HG03520 (cell line): ENCODE results near the gene SIX5.
"Not testable (repeated sequence)": the region's sequence is repeated elsewhere in the genome, so short reads cannot be mapped to it uniquely, and the experiment has no call there.

Experiments
- ATAC-seq: cut with Tn5 transposase; IDR thresholded peaks from one replicate; pipeline ENCODE4 v1.9.1; 2021; ENCODE audit warnings: mild to moderate bottlenecking, moderate library complexity; ENCODE audit not compliant: unreplicated experiment

Gene SIX5

DNA sequence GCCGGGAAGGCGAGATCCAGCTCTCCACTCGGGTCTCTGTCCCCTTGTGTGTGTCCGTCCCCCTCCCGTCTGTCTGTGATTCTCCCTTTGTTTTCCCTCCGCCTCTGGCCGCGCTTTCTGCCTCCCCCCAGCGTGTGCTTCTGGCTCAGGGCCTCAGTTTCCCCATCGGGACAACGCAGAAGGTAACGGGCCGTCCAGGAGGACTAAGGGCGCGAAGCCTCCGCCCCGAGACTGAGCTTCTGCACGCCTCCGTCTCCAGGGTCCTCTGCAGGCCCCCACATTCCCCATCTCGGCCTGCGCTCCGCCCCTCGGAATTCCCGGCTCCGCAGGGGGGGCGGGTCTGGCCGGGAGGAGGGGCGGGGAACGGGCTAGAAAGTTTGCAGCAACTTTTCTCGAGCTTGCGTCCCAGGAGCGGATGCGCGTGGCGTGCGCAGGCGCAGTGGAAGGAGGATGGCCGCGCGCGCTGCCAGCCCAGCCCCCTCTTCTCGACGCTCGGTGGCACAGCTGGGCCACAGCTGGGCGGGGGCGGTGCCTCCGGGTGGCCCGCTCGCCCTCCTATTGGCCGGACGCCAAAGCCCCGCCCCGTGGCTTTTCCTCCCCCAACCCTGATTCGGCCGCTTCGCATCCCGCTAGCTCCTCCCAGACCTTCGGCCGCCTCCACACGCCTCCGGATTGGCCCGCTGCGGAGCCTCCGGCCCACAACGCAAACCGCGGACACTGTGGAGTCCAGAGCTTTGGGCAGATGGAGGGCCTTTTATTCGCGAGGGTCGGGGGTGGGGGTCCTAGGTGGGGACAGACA, at the start of gene SIX5:
SIX5 (minus strand) TSS at position 269 of the 799 bp plus-strand sequence. CDS start 408 bp downstream, outside the sequence.
- ATAC-seq: peak; percentile 56

DNA sequence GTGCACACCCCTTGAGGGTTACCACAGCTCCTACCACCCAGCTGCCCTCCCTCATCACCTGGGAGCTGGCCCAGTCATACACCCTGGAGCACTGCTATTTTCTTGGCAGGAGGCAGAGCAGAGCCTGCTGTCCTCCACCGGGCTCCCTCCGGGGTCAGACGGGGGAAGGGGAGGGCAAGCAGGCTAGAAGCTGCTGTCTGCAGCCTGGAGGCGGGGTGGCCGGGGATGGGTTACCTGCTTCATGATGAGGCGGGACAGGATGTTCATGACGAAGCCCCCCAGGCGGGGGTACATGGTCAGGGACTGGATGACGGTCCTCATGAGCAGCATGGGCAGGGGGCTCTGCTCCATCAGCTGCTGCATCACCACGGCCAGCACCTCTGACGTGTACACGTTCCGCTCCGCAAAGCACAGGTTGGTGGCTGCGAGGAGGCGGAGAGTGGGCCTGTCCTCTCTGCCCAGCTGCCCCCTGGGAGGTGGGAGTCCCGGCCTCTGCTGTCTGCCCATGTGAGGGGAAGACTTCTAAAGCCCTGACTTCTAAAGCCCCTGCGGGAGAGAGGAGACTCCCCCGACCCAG, 48.8 kb upstream of the SIX5 start:
- ATAC-seq: no peak

DNA sequence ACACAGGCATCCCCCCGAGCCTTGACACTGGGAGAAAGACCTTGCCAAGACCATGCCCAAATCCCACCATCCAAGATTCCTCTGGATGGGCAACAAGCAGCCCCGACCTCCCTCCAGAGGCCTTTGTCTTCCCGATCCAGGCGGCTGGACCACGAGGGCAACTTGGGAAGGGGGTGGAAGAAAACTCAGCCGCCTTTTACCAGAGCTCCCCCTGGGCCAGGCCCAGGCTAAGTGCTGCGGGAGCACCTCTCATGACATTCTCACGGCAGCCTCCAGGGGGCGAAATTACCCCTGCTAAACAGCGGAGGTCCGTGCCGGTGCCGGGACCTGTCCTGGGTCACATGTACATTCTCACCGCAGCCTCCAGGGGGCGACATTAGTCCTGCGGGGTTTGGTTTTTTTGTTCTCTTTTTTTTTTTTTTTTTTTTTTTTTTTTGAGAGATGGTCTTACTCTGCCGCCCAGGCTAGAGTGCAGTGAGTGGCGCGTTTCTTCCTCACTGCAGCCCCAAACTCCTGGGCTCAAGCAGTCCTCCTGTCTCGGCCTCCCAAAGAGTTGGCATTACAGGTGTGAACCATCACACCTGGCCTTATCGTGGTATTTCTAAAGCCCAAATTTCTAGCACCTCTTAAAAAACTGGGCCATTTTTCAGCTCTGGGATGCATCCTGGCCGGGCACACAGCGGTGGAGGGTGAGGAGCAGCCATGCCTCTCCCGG, 48.1 kb upstream of the SIX5 start:
- ATAC-seq: peak; percentile 71

DNA sequence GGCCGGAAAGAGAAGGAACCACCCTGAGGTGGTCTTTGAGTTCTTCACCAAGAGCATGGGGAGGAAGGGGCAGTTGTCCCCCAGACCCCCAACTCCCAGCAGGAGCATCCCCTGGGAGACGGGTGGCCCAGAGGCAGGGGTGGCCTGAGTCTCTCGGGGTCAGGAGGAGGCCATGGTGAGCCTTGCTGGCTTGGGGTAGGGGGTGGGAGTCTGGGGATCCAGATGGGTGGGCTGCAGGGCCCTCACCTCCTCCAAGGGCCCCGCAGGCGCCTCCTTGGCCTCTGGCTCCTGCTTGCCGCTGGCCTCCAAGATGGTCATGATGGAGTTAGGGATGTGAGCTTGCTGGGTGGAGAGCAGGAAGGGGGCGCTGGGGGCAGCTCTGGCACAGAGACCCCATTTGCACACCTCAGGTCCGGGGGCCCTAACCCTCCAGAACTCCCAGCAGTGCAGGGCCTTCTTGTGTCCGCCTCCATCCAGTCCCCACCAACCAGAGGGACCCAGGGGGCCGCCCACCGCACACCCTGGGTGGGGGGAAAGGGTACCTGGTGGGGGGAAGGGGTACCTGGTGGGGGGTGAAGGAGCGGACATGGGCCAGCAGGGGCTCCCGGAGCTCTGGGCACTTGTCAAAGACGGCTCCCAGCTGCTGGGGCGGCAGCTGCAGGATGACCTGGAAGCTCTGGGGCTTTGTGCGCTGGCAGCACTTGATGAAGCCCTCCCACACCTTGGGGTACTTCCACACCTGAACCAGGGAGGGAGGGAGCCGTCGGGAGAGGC, 47.4 kb upstream of the SIX5 start:
- ATAC-seq: no peak

DNA sequence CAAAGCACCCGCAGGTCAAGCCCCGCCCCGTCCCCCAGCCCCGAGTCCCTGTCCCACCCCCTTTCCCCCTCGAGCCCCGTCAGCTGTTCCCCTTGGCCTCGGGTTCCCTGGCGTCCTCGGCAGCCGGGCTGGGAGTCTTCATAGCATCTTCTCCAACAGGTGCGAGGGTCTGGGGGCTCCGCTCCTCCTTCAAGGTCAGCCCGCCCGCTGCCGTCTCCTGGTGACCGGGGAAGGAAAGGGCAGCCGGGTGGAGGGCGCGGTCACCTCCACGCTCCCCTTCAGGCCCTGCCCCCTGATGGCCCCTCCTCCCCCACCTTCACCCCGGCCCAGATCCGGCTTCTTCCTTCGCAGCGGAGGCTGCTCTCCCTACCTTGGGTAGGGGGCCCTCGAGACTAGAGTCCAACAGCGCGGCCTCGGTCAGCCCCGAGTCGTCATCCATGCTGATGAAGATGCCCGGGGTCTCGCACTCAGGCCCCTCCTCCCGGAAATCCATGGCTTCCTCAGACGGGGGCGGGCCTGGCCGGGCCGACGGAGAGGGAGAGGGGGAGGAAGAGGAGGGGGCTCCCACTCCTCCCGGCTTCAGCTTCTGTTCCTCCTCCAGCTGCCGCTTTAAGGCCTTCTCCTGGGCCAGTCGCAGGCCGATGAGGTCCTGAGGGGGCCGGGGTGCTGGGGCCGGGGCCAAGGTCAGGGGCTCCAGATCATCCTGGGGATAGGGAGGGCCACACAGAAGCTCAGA, 46.6 kb upstream of the SIX5 start:
- no peak for ATAC-seq

DNA sequence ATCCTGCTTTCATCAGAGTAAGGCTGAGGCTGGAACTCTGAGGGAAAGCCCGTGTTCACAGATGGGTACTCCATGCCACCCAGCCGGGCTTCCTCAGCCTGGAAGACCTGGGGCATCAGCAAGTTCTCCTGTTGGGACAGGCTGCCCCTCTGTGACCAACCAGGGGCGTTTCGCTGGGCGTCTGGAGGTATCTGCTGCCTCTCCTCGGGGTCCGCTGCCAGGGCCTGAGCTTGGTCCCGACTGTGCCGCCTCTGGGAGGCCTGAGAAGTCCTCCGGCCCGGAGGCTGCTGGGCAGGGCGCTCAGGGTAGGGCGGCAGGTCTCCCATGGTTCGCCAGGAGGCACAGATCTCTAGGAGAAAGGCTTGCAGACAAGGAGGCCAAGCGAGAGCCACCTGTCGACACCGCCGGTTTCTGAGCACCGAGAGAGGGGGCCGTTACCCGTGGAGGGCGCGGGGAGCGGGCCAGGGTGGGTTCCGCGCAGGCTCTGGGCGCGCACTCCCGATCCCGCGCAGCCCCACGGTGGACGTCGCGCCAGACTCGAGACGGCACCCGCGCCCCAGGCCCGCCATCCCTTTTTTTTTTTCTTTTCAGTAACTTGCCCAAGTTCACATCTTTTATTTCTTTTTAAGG, 45.9 kb upstream of the SIX5 start, which contains the start of gene RSPH6A:
RSPH6A (minus strand) TSS at position 458 of the 630 bp plus-strand sequence; CDS start at position 326, 132 bp downstream.
- no peak for ATAC-seq

DNA sequence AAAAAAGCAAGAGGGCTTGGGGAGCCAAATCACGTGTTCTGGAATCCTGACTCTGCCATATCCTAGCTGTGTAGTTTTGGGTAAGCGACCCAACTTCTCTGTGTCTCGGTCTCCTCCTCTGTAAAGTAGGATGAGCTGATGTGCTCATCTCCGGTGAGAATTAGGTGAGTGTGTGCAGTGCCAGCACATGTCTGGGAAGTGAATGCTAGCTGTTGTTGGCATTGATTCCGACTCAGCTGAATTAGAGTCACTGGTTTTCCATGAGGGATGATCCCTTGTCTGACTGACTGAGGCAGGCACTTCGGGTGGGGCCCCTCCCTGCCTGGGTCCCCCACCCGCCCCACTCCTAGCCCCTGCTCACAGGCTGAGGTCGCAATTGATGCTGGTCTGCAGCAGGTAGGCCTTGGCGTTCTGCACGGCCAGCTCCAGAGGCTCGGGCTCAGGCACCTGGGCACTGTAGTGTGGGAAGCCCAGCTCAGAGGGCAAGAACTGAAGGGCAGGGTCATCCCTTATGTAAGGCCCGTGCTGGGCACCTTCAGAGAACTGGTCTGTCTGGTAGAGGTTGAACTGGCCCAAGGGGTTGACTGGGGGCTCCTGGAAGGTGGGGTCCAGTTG, 45.2 kb upstream of the SIX5 start:
- ATAC-seq: no peak

DNA sequence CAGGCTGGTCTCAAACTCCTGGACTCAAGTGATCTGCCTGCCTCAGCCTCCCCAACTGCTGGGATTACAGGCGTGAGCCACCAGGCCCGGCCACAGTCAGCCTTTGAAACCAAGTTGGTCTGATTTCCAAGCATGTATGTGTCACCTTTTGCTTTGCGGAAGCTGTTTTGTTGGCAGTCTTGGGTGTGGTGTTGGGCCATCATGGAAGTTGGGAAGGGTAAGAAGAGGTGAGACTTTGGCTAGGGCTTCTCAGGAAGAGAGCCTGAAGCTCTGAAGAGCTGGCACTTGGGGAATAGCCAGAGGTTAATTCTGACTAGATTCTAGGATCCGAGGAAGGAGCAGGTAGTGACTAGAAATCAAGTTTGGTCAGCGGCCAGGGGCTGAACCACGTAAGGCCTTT, 43.2 kb upstream of the SIX5 start:
- ATAC-seq: no peak

DNA sequence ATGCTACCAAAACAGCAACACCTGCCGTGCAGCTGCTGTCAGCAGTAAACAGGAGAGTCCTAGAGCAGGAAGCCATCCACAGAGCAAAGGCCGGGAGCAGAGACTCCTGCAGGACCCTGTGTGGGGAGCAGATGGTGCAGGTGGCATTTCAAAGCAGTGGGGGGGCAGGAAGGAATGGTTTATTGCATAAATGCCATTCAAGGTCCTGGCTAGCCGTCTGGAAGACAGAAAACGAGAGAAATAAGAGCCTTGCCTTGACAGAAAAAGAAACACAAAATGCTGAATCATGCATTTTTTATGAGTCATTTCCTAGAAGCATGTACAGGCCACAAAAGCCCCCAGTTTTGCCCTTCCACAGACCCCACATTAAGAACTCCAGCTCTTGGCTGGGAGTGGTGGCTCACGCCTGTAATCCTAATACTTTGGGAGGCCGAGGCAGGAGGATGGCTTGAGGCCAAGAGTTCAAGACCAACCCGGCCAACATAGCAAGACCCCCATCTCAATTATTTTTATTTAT, 40.6 kb upstream of the SIX5 start:
- ATAC-seq: no peak

DNA sequence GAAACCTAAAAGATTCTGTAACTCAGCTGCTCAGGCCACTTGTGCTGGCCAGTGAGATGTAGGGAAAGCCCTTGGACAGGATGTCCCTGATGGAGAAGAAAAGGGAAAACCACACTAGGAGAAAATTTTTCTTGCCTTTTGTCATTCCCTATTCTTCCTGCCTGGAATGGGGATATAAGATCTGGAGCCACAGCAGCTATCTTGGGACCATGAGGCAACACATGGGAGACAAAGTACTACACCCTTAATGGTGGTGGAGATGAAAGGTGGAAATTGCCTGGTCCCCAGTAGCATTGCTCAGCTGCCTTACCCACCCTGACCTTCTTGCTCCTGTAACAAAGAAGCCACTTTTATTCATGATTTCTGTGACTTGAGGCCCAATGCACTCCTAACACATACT, 36.7 kb upstream of the SIX5 start:
- no peak for ATAC-seq

DNA sequence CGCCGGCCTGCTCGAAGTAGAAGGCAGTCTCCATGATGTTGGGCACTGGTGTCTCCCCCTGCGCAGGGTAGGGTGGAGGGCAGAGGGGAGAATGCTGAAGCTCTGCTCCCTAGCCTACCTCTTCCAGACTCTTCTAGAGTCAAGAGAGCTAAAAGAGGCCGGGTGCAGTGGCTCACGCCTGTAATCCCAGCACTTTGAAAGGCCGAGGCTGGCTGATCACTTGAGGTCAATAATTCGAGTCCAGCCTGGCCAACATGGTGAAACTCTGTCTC, 35.8 kb upstream of the SIX5 start:
- ATAC-seq: no peak

DNA sequence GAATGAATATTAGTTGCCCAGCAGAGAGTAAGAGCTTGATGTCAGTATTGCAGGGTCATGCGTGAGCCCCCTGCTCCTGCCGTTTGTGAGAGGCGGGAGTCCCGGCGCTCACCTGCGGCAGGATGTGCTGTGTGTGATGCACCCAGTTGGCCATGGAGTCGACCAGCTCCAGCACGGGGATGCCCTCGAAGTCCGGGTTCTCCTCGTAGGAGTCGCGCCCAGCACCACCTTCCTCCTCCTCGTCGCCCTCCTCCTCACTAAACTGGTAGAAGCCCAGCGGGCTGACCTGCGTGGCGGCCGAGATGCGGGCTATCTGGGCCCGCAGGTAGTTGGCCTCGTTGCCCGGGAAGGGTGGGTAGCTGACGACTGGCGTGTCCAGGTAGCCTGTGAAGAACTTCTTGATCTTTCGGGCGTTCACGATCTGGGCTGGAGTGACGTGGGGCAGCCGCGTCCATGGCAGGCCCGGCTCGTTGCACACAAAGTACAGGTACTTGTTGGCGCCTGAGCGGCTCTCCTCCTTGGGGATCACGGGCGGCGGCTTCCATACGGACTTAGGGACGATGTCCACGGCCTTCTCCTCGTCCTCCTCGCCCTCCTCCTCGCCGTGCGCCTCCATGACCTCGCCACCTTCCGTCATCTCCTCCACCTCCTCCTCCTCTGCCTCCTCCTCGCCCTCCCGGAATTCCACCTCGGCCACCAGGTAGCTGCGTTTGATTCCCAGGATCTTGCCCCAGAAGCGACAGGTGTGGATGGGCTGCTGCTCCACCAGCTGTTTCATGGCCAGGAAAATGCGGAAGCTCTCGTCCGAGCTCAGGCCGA, 35.3 kb upstream of the SIX5 start:
- ATAC-seq: no peak

DNA sequence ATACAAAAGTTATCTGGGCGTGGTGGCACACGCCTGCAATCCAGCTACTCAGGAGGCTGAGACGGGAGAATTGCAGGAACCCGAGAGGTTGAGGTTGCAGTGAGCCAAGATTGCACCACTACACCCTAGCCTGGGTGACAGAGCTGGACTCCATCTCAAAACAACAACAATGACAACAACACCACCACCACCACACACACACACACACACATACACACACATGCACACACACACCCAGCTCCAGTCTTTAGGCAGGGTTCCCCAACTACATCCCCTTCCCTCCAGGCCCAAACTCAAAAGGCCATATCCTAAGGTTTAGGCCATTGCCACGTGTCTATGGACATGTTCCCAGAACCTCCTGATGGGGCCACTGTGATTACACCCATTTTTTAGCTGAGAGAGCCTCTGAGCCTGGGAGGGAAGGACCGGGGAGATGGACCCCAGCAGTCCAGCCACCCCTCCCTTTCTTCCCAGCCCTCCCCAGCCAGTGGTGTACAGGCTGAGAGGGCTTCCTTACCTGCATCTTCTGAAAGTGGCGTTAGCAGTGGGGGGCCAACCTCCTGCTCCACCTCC, 32.6 kb upstream of the SIX5 start:
- no peak for ATAC-seq

DNA sequence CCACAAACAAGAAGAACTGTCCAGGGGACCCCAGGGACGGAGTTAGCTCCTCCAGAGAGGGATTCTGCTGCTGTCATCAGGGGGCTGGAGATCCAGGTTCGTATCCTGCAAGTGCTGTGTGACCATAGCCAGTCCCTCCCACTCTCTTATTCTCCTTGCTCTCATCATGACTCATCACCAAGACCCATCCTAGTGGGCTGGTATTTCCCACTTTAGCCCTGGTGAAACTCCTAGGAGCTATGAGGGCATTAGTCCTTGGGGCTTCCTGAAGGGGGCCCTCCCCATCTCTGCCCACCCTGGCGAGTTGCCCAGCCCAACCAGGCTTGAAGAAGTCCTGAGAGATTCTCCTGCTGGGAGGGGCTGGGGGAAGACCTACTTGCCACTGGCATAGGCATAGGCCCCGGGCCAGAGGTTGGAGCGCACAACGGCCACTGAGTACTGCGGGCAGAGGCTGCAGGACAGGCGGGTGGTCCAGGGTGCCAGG, 31.1 kb upstream of the SIX5 start:
- ATAC-seq: no peak

DNA sequence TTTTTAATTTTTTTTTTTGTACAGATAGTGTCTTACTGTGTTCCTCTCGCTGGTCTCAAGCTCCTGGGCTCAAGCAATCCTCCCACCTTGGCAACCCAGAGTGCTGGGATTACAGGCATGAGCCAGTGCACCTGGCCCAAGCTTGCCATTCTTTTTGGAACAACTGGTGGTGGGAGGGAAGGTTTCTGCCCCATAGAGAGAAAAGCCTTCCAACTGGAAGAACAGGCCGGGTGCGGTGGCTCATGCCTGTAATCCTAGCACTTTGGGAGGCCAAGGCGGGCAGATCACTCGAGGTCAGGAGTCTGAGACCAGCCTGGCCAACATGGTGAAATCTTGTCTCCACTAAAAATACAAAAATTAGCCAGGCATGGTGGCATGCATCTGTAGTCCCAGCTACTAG, 30.5 kb upstream of the SIX5 start:
- not testable (repeated sequence) for ATAC-seq

DNA sequence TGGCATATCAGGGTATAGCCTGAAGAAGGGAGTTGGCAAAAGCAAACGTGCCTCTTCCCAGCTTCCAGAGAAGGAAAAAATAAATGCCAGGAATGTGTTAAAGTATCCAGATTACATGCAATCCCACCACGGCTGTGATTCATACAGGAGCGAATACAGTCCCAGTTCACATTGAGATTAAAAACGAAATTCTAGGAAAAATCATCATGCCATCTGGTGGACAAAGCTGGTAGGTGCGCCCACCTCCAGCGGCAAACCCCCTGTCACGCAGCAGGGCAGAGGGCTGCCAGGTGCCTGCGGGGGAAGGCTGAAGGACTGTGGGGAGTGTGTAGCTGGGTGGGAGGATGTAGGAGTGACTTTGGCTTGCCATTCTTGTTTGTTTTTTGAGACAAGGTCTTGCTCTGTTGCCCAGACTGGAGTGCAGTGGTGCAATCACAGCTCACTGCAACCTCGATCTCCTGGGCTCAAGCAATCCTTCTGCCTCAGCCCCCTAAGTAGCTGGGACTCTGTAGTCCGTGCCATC, 30.0 kb upstream of the SIX5 start:
- no peak for ATAC-seq

DNA sequence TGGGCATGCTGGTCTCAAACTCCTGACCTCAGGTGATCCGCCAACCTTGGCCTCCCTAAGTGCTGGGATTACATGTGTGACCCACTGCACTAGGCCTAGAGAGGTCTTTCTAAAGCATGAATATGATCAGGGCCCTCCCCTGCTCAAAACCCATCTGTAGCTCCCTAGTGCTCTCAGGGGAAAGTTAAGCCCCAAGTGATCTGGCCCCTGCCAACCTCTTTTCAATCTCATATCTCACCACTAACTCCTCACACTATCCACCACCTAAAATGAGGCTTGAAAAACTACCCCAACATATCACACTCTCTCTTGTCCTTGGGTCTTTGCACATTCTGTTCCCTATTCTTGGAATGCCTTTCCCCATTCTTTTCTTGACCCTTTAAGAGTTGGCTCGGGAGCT, 25.6 kb upstream of the SIX5 start:
- ATAC-seq: no peak

DNA sequence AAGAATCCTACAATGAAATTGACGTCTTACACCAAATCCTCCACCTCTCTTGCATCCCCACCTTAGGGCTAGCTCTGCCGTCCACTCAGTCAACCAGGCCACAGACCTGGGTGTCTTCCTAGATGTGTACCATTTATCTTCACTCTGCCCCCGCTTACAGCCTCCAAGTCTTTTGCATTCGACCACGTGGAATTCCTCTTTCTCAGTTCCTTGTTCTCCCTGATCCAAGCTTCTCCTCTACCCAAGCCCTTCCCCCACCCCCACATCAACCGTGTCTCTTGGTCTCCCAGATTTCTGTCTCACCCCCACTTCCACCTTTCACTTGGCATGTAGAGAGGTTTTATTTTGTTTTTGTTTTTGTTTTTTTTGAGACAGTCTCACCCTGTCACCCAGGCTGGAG, 24.8 kb upstream of the SIX5 start:
- no peak for ATAC-seq
